Heart left ventricle (tissue), 16 donors: ENCODE measurements around the gene ARHGAP40. TPM values are rescaled to one million over a fixed set of nuclear protein-coding genes. Genes with fewer than 3 reads are reported as not detected.

Source experiments
- ATAC-seq, 4 donors: fragments of 200-7000 bp; cut with Tn5 transposase; one replicate each; pipeline ENCODE4 v1.9.1; 2020 to 2022; ENCODE audit warnings: moderate library complexity in 4 of 4, mild to moderate bottlenecking in 3 of 4, moderate number of reproducible peaks in 1 of 4
- DNase-seq, 5 donors: peaks; one replicate each; pipeline ENCODE4 v3.0.0-alpha.2; 2020
- H3K27ac ChIP-seq, 12 donors: fragments of 200-600 bp; sonication (generic) in 4 of 12; one replicate each; pipeline versions ENCODE4 v1.5.0 to v1.8.0; 2016 to 2022; ENCODE audit warnings: mild to moderate bottlenecking in 2 of 12
- H3K27me3 ChIP-seq, 9 donors: fragments of 200-600 bp; sonication (generic) in 2 of 9; one replicate each; pipeline versions ENCODE4 v1.5.1 to v1.8.0; 2016 to 2022; ENCODE audit warnings: mild to moderate bottlenecking in 3 of 9
- H3K36me3 ChIP-seq, 9 donors: fragments of 200-600 bp; sonication (generic) in 2 of 9; one replicate each; pipeline versions ENCODE4 v1.5.0 to v1.8.0; 2018 to 2022; ENCODE audit warnings: mild to moderate bottlenecking in 2 of 9
- H3K4me1 ChIP-seq, 12 donors: fragments of 200-600 bp; sonication (generic) in 4 of 12; one replicate each; pipeline versions ENCODE4 v1.5.0 to v1.8.0; 2016 to 2022; ENCODE audit warnings: mild to moderate bottlenecking in 3 of 12
- H3K4me3 ChIP-seq, 12 donors: fragments of 200-600 bp; sonication (generic) in 4 of 12; one replicate each; pipeline versions ENCODE4 v1.5.0 to v1.8.0; 2017 to 2022; ENCODE audit warnings: mild to moderate bottlenecking in 9 of 12, moderate library complexity in 4 of 12
- H3K9me3 ChIP-seq, 12 donors: fragments of 200-600 bp; sonication (generic) in 4 of 12; one replicate each; pipeline versions ENCODE4 v1.5.0 to v1.8.0; 2016 to 2022; ENCODE audit warnings: mild to moderate bottlenecking in 1 of 12
- POLR2A ChIP-seq, 2 donors: fragments of 450-650 bp; IDR thresholded peaks; one replicate each; pipeline ENCODE4 v1.6.1; 2017; ENCODE audit warnings: antibody characterized with exemption in 2 of 2, mild to moderate bottlenecking in 2 of 2, moderate library complexity in 2 of 2
- WGBS, 4 donors: extraction: QIAGEN DNeasy Blood & Tissue Kit in 2 of 4; methylation state at CpG; one replicate each; pipeline versions ENCODE4 v1.1.5 to v1.1.7; 2013 to 2018; 5-methylcytosine and 5-hydroxymethylcytosine counted together
- intact Hi-C, 10 donors: fragments of 100-400 bp; cut with DNase I; formaldehyde crosslinking; loops; one replicate each; pipeline versions ENCODE4 v1.11.1 to v1.14.2; 2022
- polyA plus RNA-seq, 2 donors: library from polyadenylated mRNA; stranded (reverse); fragments of 200-250 nt; gene quantifications; one replicate each; pipeline ENCODE4 v1.2.3, GENCODE V29; 2013
- total RNA-seq, 9 donors: library from RNA; depleted of rRNA in 2 of 9; stranded (reverse); fragments of >200 nt in 2 of 9; fragmentation: NEBNext Ultra II Directional in 3 of 9; extraction: Animal tissue kit (Norgen Biotek cat#: 25700) in 3 of 9; gene quantifications; one replicate each; pipeline versions ENCODE4 v1.1.0 to v1.2.4, GENCODE V29; 2016 to 2023
- TF ChIP-seq, protein P1 (sequence below), 12 donors: fragments of 200-600 bp; sonication (generic) in 4 of 12; IDR thresholded peaks; one replicate each; pipeline versions ENCODE4 v1.5.0 to v1.8.0; 2018 to 2022; ENCODE audit warnings: antibody characterized with exemption in 12 of 12, mild to moderate bottlenecking in 5 of 12
- donor health status: ischemic (EF 13 %, LVEDD 7.1; RV severe dilation, severe dysfunction).
- donor health status: healthy with polysubstance abuse.
- donor health status: DM: no; HTN: yes; CAD: no.
- donor health status: DM: no; HTN: no; CAD: no.
- donor health status: ischemic (EF 25% LVEDD 6.9; RV normal size, moderate dysfunction).
- donor health status: ischemic (EF 25% LVEDD 5.7; RV mildly dilated, moderate dysfunction).
- donor health status: healthy.
- donor health status: DM: yes; HTN: yes; CAD: no.
- donor health status: ischemic (EF 35%, LVEDD 5.7; RV mildly dilated, moderate dysfunction).
- donor health status: nonischemic (EF 11% LVEDD 7.7; RV severe dilation, severe dysfunction).
- donor health status: DM: yes; HTN: yes; CAD: no.
- donor health status: PGD.
- donor health status: ischemic (EF 29% LVEDD 5.4; RV normal size, mild dysfunction).
- donor health status: nonischemic (EF 23%, LVEDD 6.1; RV moderate dilation, normal function).

The ARHGAP40 gene
- total and polyA plus RNA-seq, 11 donors = 0.03 TPM; not detected in 10

DNA sequence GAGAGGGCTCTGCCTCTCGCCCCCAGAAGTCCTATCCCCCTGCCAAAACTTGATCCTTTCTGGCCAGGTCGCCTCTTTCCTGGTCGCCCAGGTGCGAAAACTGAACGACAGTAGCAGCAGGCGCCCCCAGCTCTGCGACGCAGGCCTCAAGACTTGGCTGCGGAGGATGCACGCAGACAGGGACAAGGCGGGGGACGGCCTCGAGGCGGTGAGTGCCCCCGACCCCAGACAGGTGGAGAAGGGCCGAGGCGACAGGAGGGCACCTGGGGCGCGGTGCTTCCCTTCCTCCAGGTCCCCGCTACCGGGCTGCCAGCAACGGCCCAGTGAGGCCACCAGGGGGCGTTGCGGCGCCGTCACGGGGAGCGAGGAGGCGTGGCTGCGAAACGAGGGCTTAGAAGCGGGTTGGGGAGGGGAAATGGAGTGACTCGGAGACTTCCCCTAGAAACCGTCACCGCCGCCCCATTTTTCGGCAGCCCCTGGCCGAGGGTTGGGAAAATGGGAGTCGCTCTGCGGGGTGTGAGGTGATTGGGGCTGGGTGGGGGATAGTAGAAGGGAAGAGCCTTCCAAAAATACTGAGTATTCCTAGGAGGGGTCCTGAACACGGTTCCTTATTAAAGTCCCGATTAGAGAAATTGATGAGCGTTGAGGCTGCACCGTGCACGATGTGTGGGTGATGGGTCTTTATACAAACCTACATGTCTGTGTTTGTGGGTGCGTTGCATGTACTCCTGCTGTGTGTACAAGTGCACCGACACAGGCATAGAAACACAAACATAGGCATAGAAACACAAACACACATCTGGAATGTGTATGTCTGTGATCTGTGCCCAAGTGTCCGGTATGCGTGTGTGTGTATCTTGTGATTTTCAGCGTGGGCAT lies 44.6 kb downstream of the ARHGAP40 start:
- H3K9me3 ChIP-seq = no peaks in the 10 kb centered on the region
- H3K4me1 ChIP-seq = peaks cover 0 to 10% (median 3%) of the 10 kb centered on the region in 12 donors
- TF ChIP-seq, protein P1, sequence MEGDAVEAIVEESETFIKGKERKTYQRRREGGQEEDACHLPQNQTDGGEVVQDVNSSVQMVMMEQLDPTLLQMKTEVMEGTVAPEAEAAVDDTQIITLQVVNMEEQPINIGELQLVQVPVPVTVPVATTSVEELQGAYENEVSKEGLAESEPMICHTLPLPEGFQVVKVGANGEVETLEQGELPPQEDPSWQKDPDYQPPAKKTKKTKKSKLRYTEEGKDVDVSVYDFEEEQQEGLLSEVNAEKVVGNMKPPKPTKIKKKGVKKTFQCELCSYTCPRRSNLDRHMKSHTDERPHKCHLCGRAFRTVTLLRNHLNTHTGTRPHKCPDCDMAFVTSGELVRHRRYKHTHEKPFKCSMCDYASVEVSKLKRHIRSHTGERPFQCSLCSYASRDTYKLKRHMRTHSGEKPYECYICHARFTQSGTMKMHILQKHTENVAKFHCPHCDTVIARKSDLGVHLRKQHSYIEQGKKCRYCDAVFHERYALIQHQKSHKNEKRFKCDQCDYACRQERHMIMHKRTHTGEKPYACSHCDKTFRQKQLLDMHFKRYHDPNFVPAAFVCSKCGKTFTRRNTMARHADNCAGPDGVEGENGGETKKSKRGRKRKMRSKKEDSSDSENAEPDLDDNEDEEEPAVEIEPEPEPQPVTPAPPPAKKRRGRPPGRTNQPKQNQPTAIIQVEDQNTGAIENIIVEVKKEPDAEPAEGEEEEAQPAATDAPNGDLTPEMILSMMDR (IDR thresholded peaks at IDR 0.05) = peak; percentile 89 to 97 (median 93)
- no peak for TF ChIP-seq POLR2A (IDR thresholded peaks at IDR 0.05)
- intact Hi-C loops = loop anchor here (1.0 to 10.0 kb wide), 14 partner anchors 85 to 403 kb away; no protein-coding TSS in a partner anchor
- 6 to 9% (median 7%) methylated on average over 29 to 50 of the region's 50 CpGs for WGBS, 4 donors
- DNase-seq (peak; percentile 67 to 89 (median 71)), ATAC-seq (peak in 3 of 4 donors; percentile 77 to 91 (median 86))
- no peak overlapping the region for H3K27ac ChIP-seq
- H3K4me3 ChIP-seq = peak overlapping the region in 5 of 12 donors; percentile 5 to 28 (median 20)
- H3K36me3 ChIP-seq = no peaks in the 10 kb centered on the region
- peaks cover 8 to 75% (median 39%) of the 10 kb centered on the region in 9 donors for H3K27me3 ChIP-seq

DNA sequence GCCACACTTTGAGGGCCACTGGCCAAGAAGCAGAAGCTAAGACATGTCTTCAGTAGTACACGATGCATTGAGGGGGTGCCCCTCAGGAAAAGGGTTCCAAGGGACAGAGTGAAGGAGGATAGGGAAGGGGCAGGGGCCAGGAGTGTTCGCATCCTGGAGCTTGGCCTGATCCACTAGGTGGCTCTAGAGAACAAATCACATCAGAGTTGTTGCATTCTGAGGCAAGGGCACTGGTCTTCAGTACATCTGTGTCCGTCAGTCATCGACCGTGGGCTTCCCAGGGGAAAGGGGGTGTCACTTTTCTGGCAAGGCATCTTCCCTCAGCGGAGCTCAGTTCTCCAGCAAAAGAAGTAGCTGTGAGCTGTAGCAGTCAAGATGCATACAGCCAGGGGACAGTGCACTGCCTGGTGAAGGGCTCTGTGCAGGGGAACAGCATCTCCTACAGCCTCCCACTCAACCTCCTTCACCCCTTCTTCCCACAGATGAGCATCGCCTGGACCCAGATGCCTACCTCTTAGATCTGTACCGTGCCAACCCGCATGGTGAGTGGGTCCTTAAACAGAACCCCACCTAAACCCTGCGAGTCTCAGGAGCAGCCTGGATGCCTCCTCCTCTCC lies 47.8 kb downstream of the ARHGAP40 start:
- TF ChIP-seq, protein P1 (IDR thresholded peaks at IDR 0.05) = peak in 11 of 12 donors; percentile 6 to 52 (median 32)
- TF ChIP-seq POLR2A (IDR thresholded peaks at IDR 0.05) = no peak
- H3K27me3 ChIP-seq = peaks cover 8 to 85% (median 36%) of the 10 kb centered on the region in 9 donors
- H3K4me3 ChIP-seq = no peak overlapping the region
- H3K27ac ChIP-seq = no peak overlapping the region
- DNase-seq = no peak
- no peaks in the 10 kb centered on the region for H3K9me3 ChIP-seq
- peak; percentile 33 to 68 (median 59) for ATAC-seq
- WGBS, 4 donors = 21 to 24% (median 23%) methylated on average over 9 to 10 of the region's 10 CpGs
- intact Hi-C loops = loop anchor here (2.0 to 10.0 kb wide), 9 partner anchors 83 to 398 kb away; no protein-coding TSS in a partner anchor
- H3K4me1 ChIP-seq = peaks cover 0 to 10% (median 3%) of the 10 kb centered on the region in 12 donors
- no peaks in the 10 kb centered on the region for H3K36me3 ChIP-seq

DNA sequence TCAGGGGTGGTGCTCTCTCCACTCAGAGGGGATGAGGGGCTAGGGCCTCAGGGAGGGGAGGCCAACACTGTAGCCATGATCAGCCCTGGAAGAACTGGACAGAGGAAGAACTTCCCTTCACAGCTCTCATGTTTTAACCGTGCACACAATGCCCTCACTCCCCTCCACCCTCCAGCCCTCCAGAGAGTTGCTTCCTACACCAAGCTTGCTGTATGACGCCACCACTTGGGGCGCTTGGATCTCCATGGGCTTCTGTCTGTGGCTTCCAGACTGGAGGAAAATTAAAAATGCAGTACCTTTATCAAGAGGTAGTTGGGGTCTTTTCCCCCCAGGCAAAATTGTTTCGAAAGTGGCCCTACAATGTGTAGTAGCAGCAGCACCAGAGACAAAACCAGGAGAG lies 48.4 kb downstream of the ARHGAP40 start:
- Histone ChIP-seq H3K4me1 (peaks cover 0 to 10% (median 3%) of the 10 kb centered on the region in 12 donors), H3K4me3 (no peak overlapping the region), H3K27me3 (peaks cover 8 to 87% (median 32%) of the 10 kb centered on the region in 9 donors), H3K27ac (no peak overlapping the region), H3K9me3 (no peaks in the 10 kb centered on the region), H3K36me3 (no peaks in the 10 kb centered on the region)
- intact Hi-C loops = no loop called here
- TF ChIP-seq, protein P1 (IDR thresholded peaks at IDR 0.05) = no peak
- no peak for TF ChIP-seq POLR2A (IDR thresholded peaks at IDR 0.05)
- DNase-seq = no peak
- WGBS, 4 donors = 37 to 56% (median 43%) methylated on average over 4 of the region's 4 CpGs
- ATAC-seq = no peak

DNA sequence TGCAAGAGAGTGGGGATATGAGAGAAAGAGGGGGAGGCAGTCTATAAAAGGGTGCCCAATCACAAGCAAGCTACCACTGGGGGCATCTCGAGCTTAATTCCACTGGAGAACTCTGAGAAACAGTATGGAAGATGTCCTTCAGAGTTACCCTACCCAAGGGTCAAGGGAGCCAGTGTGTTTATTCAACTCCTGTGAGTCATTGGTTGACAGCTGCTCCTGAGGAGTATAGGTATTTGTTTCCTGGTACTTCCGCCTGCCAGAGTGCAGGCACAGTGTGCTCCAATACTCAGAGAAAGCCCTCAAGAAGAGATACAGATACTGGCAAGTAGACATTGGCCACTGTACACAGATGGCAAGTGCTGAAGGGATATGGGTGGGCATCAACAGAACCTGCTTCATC lies 49.5 kb downstream of the ARHGAP40 start:
- TF ChIP-seq, protein P1 (IDR thresholded peaks at IDR 0.05) = no peak
- no peak for TF ChIP-seq POLR2A (IDR thresholded peaks at IDR 0.05)
- 40 to 53% (median 47%) methylated on average over 2 of the region's 2 CpGs for WGBS, 4 donors
- intact Hi-C loops = no loop called here

More for the DNA sequence above, 49.5 kb downstream of the ARHGAP40 start:
- ATAC-seq (no peak), DNase-seq (no peak)
- Histone ChIP-seq H3K4me3 (no peak overlapping the region), H3K27ac (no peak overlapping the region), H3K4me1 (peaks cover 0 to 6% (median 3%) of the 10 kb centered on the region in 12 donors), H3K36me3 (no peaks in the 10 kb centered on the region), H3K27me3 (peaks cover 6 to 87% (median 21%) of the 10 kb centered on the region in 9 donors), H3K9me3 (no peaks in the 10 kb centered on the region)
